ENCODE results near the gene PEMT. TPM values are rescaled to one million over a fixed set of nuclear protein-coding genes. Genes with fewer than 3 reads are reported as not detected.

PEMT gene
- total and polyA plus RNA-seq, 2 experiments from 2014 or later: 54.8 to 55.2 TPM

DNA sequence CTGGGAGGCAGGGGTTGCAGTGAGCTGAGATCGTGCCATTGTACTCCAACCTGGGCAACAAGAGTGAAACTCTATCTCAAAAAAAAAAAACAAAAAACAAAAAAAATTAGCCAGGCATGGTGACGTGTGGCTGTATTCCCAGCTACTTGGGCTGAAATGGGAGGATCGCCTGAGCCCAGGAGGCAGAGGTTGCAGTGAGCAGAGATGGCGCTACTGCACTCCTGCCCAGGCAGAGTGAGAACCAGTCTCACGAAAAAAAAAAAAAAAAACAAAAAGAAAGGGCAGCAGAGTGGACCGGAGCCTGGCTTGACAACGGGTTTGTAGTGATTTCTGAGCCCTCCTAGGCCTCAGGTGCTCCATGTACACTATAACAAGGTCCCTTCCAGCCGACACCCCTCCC, 33.1 kb downstream of the PEMT start (continued):
- TF ChIP-seq, protein P1, sequence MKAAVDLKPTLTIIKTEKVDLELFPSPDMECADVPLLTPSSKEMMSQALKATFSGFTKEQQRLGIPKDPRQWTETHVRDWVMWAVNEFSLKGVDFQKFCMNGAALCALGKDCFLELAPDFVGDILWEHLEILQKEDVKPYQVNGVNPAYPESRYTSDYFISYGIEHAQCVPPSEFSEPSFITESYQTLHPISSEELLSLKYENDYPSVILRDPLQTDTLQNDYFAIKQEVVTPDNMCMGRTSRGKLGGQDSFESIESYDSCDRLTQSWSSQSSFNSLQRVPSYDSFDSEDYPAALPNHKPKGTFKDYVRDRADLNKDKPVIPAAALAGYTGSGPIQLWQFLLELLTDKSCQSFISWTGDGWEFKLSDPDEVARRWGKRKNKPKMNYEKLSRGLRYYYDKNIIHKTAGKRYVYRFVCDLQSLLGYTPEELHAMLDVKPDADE (IDR thresholded peaks at IDR 0.05): no peak

DNA sequence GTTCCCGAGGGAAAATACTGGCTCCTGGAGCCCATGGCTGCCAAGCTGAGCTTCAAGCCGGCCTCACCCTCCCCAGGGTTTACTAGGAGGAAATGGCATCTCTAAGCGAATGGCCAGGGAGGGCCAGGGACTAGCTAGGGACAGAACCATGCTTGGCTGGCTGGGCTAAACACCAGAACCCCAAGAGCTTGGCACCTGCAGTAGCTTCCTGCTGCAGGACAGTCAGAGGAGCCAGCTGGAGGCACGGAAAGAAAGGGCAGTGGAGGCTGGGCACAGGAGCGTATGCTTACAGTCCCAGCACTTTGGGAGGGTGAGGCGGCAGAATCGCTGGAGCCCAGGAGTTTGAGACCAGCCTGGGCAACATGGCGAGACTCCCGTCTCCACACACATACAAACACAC, 33.7 kb downstream of the PEMT start:
- no peak for DNase-seq (ENCODE audit: low spot score)
- H3K79me2 ChIP-seq (replicated peaks; ENCODE audit: insufficient read depth): no peaks in the 10 kb centered on the region
- TF ChIP-seq NANOG (IDR thresholded peaks at IDR 0.05; ENCODE audit: borderline replicate concordance) (no peak), STAT1 (IDR thresholded peaks at IDR 0.05; ENCODE audit: unreplicated experiment) (no peak), CREB1 (CRISPR knock-in tag; IDR thresholded peaks at IDR 0.05; ENCODE audit: low read depth) (no peak), EZH2phosphoT487 (IDR thresholded peaks at IDR 0.05; ENCODE audit: unreplicated experiment) (no peak), EZH2 (IDR thresholded peaks at IDR 0.05; ENCODE audit: low read depth, unreplicated experiment) (no peak), POLR2AphosphoS5 (IDR thresholded peaks at IDR 0.05; ENCODE audit: low read depth) (no peak), JUNB (IDR thresholded peaks at IDR 0.05; ENCODE audit: unreplicated experiment) (no peak), ZNF331 (CRISPR knock-in tag; IDR thresholded peaks at IDR 0.05; ENCODE audit: low read depth) (no peak)
- TF ChIP-seq, protein P1 (IDR thresholded peaks at IDR 0.05): no peak
- TF ChIP-seq, protein P2, sequence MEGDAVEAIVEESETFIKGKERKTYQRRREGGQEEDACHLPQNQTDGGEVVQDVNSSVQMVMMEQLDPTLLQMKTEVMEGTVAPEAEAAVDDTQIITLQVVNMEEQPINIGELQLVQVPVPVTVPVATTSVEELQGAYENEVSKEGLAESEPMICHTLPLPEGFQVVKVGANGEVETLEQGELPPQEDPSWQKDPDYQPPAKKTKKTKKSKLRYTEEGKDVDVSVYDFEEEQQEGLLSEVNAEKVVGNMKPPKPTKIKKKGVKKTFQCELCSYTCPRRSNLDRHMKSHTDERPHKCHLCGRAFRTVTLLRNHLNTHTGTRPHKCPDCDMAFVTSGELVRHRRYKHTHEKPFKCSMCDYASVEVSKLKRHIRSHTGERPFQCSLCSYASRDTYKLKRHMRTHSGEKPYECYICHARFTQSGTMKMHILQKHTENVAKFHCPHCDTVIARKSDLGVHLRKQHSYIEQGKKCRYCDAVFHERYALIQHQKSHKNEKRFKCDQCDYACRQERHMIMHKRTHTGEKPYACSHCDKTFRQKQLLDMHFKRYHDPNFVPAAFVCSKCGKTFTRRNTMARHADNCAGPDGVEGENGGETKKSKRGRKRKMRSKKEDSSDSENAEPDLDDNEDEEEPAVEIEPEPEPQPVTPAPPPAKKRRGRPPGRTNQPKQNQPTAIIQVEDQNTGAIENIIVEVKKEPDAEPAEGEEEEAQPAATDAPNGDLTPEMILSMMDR (conservative IDR thresholded peaks at IDR 0.05; ENCODE audit: low read depth in 2 of 2): no peak
- TF ChIP-seq, protein P3, sequence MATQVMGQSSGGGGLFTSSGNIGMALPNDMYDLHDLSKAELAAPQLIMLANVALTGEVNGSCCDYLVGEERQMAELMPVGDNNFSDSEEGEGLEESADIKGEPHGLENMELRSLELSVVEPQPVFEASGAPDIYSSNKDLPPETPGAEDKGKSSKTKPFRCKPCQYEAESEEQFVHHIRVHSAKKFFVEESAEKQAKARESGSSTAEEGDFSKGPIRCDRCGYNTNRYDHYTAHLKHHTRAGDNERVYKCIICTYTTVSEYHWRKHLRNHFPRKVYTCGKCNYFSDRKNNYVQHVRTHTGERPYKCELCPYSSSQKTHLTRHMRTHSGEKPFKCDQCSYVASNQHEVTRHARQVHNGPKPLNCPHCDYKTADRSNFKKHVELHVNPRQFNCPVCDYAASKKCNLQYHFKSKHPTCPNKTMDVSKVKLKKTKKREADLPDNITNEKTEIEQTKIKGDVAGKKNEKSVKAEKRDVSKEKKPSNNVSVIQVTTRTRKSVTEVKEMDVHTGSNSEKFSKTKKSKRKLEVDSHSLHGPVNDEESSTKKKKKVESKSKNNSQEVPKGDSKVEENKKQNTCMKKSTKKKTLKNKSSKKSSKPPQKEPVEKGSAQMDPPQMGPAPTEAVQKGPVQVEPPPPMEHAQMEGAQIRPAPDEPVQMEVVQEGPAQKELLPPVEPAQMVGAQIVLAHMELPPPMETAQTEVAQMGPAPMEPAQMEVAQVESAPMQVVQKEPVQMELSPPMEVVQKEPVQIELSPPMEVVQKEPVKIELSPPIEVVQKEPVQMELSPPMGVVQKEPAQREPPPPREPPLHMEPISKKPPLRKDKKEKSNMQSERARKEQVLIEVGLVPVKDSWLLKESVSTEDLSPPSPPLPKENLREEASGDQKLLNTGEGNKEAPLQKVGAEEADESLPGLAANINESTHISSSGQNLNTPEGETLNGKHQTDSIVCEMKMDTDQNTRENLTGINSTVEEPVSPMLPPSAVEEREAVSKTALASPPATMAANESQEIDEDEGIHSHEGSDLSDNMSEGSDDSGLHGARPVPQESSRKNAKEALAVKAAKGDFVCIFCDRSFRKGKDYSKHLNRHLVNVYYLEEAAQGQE (IDR thresholded peaks at IDR 0.05; ENCODE audit: unreplicated experiment): no peak
- TF ChIP-seq, protein P4, sequence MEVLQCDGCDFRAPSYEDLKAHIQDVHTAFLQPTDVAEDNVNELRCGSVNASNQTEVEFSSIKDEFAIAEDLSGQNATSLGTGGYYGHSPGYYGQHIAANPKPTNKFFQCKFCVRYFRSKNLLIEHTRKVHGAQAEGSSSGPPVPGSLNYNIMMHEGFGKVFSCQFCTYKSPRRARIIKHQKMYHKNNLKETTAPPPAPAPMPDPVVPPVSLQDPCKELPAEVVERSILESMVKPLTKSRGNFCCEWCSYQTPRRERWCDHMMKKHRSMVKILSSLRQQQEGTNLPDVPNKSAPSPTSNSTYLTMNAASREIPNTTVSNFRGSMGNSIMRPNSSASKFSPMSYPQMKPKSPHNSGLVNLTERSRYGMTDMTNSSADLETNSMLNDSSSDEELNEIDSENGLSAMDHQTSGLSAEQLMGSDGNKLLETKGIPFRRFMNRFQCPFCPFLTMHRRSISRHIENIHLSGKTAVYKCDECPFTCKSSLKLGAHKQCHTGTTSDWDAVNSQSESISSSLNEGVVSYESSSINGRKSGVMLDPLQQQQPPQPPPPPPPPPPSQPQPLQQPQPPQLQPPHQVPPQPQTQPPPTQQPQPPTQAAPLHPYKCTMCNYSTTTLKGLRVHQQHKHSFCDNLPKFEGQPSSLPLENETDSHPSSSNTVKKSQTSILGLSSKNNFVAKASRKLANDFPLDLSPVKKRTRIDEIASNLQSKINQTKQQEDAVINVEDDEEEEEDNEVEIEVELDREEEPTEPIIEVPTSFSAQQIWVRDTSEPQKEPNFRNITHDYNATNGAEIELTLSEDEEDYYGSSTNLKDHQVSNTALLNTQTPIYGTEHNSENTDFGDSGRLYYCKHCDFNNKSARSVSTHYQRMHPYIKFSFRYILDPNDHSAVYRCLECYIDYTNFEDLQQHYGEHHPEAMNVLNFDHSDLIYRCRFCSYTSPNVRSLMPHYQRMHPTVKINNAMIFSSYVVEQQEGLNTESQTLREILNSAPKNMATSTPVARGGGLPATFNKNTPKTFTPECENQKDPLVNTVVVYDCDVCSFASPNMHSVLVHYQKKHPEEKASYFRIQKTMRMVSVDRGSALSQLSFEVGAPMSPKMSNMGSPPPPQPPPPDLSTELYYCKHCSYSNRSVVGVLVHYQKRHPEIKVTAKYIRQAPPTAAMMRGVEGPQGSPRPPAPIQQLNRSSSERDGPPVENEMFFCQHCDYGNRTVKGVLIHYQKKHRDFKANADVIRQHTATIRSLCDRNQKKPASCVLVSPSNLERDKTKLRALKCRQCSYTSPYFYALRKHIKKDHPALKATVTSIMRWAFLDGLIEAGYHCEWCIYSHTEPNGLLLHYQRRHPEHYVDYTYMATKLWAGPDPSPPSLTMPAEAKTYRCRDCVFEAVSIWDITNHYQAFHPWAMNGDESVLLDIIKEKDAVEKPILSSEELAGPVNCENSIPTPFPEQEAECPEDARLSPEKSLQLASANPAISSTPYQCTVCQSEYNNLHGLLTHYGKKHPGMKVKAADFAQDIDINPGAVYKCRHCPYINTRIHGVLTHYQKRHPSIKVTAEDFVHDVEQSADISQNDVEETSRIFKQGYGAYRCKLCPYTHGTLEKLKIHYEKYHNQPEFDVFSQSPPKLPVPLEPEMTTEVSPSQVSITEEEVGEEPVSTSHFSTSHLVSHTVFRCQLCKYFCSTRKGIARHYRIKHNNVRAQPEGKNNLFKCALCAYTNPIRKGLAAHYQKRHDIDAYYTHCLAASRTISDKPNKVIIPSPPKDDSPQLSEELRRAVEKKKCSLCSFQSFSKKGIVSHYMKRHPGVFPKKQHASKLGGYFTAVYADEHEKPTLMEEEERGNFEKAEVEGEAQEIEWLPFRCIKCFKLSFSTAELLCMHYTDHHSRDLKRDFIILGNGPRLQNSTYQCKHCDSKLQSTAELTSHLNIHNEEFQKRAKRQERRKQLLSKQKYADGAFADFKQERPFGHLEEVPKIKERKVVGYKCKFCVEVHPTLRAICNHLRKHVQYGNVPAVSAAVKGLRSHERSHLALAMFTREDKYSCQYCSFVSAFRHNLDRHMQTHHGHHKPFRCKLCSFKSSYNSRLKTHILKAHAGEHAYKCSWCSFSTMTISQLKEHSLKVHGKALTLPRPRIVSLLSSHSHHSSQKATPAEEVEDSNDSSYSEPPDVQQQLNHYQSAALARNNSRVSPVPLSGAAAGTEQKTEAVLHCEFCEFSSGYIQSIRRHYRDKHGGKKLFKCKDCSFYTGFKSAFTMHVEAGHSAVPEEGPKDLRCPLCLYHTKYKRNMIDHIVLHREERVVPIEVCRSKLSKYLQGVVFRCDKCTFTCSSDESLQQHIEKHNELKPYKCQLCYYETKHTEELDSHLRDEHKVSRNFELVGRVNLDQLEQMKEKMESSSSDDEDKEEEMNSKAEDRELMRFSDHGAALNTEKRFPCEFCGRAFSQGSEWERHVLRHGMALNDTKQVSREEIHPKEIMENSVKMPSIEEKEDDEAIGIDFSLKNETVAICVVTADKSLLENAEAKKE (CRISPR knock-in tag; IDR thresholded peaks at IDR 0.05): no peak

More for the DNA sequence above, 33.7 kb downstream of the PEMT start:
- H3K27me3 Mint-ChIP-seq (ENCODE audit: insufficient read depth, low read depth, poor library complexity): peaks cover 6% of the 10 kb centered on the region
- Histone ChIP-seq H3K4me1 (ENCODE audit: insufficient read depth) (no peaks in the 10 kb centered on the region), H3K9me2 (ENCODE audit: insufficient read depth) (no peaks in the 10 kb centered on the region), H3F3A (replicated peaks; ENCODE audit: low read depth) (no peaks in the 10 kb centered on the region), H3K27me3 (ENCODE audit: insufficient read depth) (no peaks in the 10 kb centered on the region), H3K27ac (ENCODE audit: low read depth) (no peak overlapping the region), H3K4me2 (no peak overlapping the region), H3K36me3 (ENCODE audit: insufficient read depth) (no peaks in the 10 kb centered on the region), H2AFZ (no peak overlapping the region), H4K20me1 (replicated peaks; ENCODE audit: insufficient read depth) (no peaks in the 10 kb centered on the region; the same call in 1 of the 2 replicates), H3K4me3 (no peak overlapping the region)
- no peak overlapping the region for H3K4me3 Mint-ChIP-seq
- H3K36me3 Mint-ChIP-seq (ENCODE audit: low read depth): no peaks in the 10 kb centered on the region
- no peak for ATAC-seq
- no peak overlapping the region for H3K27ac Mint-ChIP-seq
- H3K4me1 Mint-ChIP-seq: no peaks in the 10 kb centered on the region
- H3K9me3 Mint-ChIP-seq: no peaks in the 10 kb centered on the region
